K562 (cell line): ENCODE data around the gene FXYD1. TPM values are rescaled to one million over a fixed set of nuclear protein-coding genes. Genes with fewer than 3 reads are reported as not detected.

ENCODE experiments used
- BRD9 ChIP-seq: fragments of 450-650 bp; IDR thresholded peaks from 2 replicates; pipeline ENCODE4 v1.6.1; 2018; ENCODE audit warnings: low read depth; ENCODE audit not compliant: partially characterized antibody
- BRF1 ChIP-seq: IDR thresholded peaks from 3 replicates; pipeline ENCODE4 v1.6.1; 2011; ENCODE audit warnings: borderline replicate concordance, mild to moderate bottlenecking; ENCODE audit not compliant: insufficient read length; ENCODE audit errors: extremely low read depth
- C11orf30 ChIP-seq: fragments of 450-650 bp; IDR thresholded peaks from 2 replicates; pipeline ENCODE4 v1.6.1; 2016; ENCODE audit warnings: low read depth, mild to moderate bottlenecking
- CBX1 ChIP-seq: sonication (generic); IDR thresholded peaks from 2 replicates; pipeline ENCODE4 v1.6.1; 2016; ENCODE audit warnings: antibody characterized with exemption, low read depth, mild to moderate bottlenecking
- ETV5 ChIP-seq: sonication (generic); formaldehyde crosslinking; IDR thresholded peaks from 2 replicates; pipeline ENCODE4 v1.4.0; 2020; ENCODE audit warnings: low read depth, mild to moderate bottlenecking, missing genetic modification reagents
- HNRNPLL ChIP-seq: fragments of 200-400 bp; formaldehyde crosslinking; IDR thresholded peaks from 2 replicates; pipeline ENCODE4 v1.6.1; 2017; ENCODE audit warnings: low read length, low read depth, mild to moderate bottlenecking; ENCODE audit not compliant: poor library complexity, severe bottlenecking
- JUN ChIP-seq, 2 experiments: sonication (generic) in 1 of 2; formaldehyde crosslinking in 1 of 2; IDR thresholded peaks; 2 replicates each; pipeline versions ENCODE4 v1.6.1 to v1.8.0; 2012 to 2022; ENCODE audit warnings: borderline replicate concordance in 2 of 2, mild to moderate bottlenecking in 2 of 2, improper control_type of control experiment in 1 of 2, low read depth in 1 of 2, low read length in 1 of 2, missing genetic modification reagents in 1 of 2
- NBN ChIP-seq: fragments of 450-650 bp; IDR thresholded peaks from 2 replicates; pipeline ENCODE4 v1.6.1; 2016; ENCODE audit warnings: low read depth, mild to moderate bottlenecking
- NONO ChIP-seq, 2 experiments: fragments of 200-400 bp in 1 of 2; fragments of 450-650 bp in 1 of 2; formaldehyde crosslinking in 1 of 2; IDR thresholded peaks; 2 replicates each; pipeline ENCODE4 v1.6.1; 2017; ENCODE audit warnings: low read depth in 2 of 2, mild to moderate bottlenecking in 2 of 2, moderate library complexity in 2 of 2, low read length in 1 of 2
- POLR2AphosphoS5 ChIP-seq: IDR thresholded peaks from 2 replicates; pipeline ENCODE4 v1.6.1; 2011; ENCODE audit warnings: mild to moderate bottlenecking, low read depth, low read length, moderate library complexity; ENCODE audit not compliant: control insufficient read depth, insufficient read depth
- POU5F1 ChIP-seq: fragments of 150-350 bp; IDR thresholded peaks from 2 replicates; pipeline ENCODE4 v1.6.1; 2014; ENCODE audit warnings: borderline replicate concordance, low read length, low read depth, mild to moderate bottlenecking; ENCODE audit not compliant: partially characterized antibody
- RFX5 ChIP-seq: IDR thresholded peaks from 2 replicates; pipeline ENCODE4 v1.6.1; 2011; ENCODE audit warnings: low read depth, mild to moderate bottlenecking, improper control_type of control experiment, low read length
- SMARCA4 ChIP-seq: fragments of 450-650 bp; IDR thresholded peaks from 2 replicates; pipeline ENCODE4 v1.6.1; 2016
- SMC3 ChIP-seq: conservative IDR thresholded peaks from 2 replicates; pipeline ENCODE4 v1.6.1; 2011; ENCODE audit warnings: low read depth, low read length, improper control_type of control experiment; ENCODE audit not compliant: insufficient read depth
- ZBTB8A ChIP-seq: fragments of 450-650 bp; IDR thresholded peaks from 2 replicates; pipeline ENCODE4 v1.6.1; 2018; ENCODE audit warnings: mild to moderate bottlenecking, moderate library complexity; ENCODE audit not compliant: partially characterized antibody
- polyA plus RNA-seq, 8 experiments: library from polyadenylated mRNA; depleted of rRNA in 4 of 8; stranded (reverse) in 5 of 8; unstranded in 3 of 8; fragments of >200 nt; fragmentation: Nextera tagmentation in 2 of 8; fragmentation: Illumina TruSeq in 1 of 8; extraction: Ambion mirVana in 2 of 8; extraction: Trizol in 1 of 8; gene quantifications; 2 replicates each; pipeline versions ENCODE4 v1.2.1 to v1.2.3, GENCODE V29; 2011 to 2014; ENCODE audit warnings: inconsistent platforms in 1 of 8, missing spikeins in 1 of 8
- total RNA-seq, 7 experiments: library from RNA; depleted of rRNA in 6 of 7; stranded (reverse); fragments of >200 nt in 6 of 7; fragmentation: Illumina TruSeq in 2 of 7; extraction: Trizol in 2 of 7; gene quantifications; 2 replicates each; pipeline versions ENCODE4 v1.2.1 to v1.2.3, GENCODE V29; 2011 to 2021; ENCODE audit warnings: low replicate concordance in 1 of 7
- TF ChIP-seq, protein P1 (sequence below): fragments of 150-350 bp; conservative IDR thresholded peaks from 2 replicates; pipeline ENCODE4 v1.6.1; 2014; ENCODE audit warnings: low read length
- TF ChIP-seq, protein P2 (sequence below), 2 experiments: fragments of 150-350 bp in 1 of 2; IDR thresholded peaks; 2 replicates each; pipeline ENCODE4 v1.6.1; 2012 to 2016; ENCODE audit warnings: low read depth in 2 of 2, low read length in 2 of 2, mild to moderate bottlenecking in 1 of 2, moderate library complexity in 1 of 2
- TF ChIP-seq, protein P3 (sequence below), 2 experiments: fragments of 200-800 bp in 1 of 2; sonication (Bioruptor generic) in 1 of 2; sonication (generic) in 1 of 2; formaldehyde crosslinking in 1 of 2; IDR thresholded peaks in 1 of 2; conservative IDR thresholded peaks in 1 of 2; 2 replicates each; pipeline versions ENCODE4 v1.5.0 to v1.6.1; 2016 to 2020; ENCODE audit warnings: missing compliant biosample characterization in 1 of 2, missing genetic modification characterization in 1 of 2, missing genetic modification reagents in 1 of 2

Gene FXYD1
- total and polyA plus RNA-seq, 9 of the 15 experiments (the other 6 are each of a cell fraction or from before 2014, with no cell fraction given), result 0.40 to 3.2 (median 1.8) TPM; not detected in 3

DNA sequence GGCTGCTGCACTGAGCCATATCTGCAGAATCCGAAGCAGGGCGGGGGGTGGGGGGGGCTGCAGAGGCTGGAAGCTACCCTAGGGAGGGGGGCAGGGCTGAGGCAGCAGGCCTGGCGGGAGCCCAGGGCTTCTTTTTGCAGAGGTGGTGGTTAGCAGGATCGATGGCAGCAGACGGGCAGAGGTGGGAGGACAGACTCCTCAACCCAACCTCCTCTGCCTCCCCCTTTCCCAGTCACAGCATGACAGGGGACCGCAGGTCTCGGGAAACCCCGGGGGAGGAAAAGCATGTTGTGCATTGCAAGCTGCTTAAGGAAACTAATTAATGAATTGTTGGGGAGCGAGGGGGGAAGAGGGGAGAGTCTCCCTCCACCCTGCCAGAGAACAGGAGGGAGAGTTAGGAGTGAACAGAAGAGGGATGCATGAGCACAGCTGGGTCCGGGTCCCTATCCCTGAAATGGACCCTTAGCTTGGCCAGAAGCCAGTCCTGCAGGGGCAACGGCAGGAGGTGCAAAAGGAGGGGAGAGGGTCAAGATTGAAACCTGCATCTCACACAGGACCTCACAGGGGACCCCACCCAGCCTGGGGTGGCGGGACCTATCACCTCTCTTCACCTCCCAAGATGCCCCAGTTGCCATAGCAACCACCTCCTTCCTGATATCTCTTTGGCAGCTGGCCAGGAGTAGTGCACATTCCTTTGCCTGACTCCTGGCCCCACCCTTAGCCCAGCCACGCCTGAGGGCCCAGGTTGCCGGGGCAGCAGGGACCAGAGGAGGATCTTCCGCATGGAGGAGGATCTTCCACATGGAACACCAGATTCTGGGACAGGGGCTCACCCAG is 6.2 kb downstream of the FXYD1 start (continued):
- TF ChIP-seq POLR2AphosphoS5, result 0 out of 2 replicates have a peak, but pooled peaks have one; percentile 13
- TF ChIP-seq, protein P1, sequence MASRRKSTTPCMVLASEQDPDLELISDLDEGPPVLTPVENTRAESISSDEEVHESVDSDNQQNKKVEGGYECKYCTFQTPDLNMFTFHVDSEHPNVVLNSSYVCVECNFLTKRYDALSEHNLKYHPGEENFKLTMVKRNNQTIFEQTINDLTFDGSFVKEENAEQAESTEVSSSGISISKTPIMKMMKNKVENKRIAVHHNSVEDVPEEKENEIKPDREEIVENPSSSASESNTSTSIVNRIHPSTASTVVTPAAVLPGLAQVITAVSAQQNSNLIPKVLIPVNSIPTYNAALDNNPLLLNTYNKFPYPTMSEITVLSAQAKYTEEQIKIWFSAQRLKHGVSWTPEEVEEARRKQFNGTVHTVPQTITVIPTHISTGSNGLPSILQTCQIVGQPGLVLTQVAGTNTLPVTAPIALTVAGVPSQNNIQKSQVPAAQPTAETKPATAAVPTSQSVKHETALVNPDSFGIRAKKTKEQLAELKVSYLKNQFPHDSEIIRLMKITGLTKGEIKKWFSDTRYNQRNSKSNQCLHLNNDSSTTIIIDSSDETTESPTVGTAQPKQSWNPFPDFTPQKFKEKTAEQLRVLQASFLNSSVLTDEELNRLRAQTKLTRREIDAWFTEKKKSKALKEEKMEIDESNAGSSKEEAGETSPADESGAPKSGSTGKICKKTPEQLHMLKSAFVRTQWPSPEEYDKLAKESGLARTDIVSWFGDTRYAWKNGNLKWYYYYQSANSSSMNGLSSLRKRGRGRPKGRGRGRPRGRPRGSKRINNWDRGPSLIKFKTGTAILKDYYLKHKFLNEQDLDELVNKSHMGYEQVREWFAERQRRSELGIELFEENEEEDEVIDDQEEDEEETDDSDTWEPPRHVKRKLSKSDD, result no peak
- no peak for TF ChIP-seq SMC3
- no peak for TF ChIP-seq BRD9
- no peak for TF ChIP-seq NONO (IDR thresholded peaks at IDR 0.05; ENCODE audit: low read depth in 2 of 2, low read length in 1 of 2)
- TF ChIP-seq, protein P2, sequence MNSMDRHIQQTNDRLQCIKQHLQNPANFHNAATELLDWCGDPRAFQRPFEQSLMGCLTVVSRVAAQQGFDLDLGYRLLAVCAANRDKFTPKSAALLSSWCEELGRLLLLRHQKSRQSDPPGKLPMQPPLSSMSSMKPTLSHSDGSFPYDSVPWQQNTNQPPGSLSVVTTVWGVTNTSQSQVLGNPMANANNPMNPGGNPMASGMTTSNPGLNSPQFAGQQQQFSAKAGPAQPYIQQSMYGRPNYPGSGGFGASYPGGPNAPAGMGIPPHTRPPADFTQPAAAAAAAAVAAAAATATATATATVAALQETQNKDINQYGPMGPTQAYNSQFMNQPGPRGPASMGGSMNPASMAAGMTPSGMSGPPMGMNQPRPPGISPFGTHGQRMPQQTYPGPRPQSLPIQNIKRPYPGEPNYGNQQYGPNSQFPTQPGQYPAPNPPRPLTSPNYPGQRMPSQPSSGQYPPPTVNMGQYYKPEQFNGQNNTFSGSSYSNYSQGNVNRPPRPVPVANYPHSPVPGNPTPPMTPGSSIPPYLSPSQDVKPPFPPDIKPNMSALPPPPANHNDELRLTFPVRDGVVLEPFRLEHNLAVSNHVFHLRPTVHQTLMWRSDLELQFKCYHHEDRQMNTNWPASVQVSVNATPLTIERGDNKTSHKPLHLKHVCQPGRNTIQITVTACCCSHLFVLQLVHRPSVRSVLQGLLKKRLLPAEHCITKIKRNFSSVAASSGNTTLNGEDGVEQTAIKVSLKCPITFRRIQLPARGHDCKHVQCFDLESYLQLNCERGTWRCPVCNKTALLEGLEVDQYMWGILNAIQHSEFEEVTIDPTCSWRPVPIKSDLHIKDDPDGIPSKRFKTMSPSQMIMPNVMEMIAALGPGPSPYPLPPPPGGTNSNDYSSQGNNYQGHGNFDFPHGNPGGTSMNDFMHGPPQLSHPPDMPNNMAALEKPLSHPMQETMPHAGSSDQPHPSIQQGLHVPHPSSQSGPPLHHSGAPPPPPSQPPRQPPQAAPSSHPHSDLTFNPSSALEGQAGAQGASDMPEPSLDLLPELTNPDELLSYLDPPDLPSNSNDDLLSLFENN (IDR thresholded peaks at IDR 0.05; ENCODE audit: low read depth in 2 of 2, low read length in 2 of 2), result no peak
- no peak for TF ChIP-seq NBN
- TF ChIP-seq, protein P3, sequence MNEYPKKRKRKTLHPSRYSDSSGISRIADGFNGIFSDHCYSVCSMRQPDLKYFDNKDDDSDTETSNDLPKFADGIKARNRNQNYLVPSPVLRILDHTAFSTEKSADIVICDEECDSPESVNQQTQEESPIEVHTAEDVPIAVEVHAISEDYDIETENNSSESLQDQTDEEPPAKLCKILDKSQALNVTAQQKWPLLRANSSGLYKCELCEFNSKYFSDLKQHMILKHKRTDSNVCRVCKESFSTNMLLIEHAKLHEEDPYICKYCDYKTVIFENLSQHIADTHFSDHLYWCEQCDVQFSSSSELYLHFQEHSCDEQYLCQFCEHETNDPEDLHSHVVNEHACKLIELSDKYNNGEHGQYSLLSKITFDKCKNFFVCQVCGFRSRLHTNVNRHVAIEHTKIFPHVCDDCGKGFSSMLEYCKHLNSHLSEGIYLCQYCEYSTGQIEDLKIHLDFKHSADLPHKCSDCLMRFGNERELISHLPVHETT (CRISPR knock-in tag; conservative IDR thresholded peaks at IDR 0.05 in 1 of 2, IDR thresholded peaks at IDR 0.05 in 1 of 2), result no peak
- no peak for TF ChIP-seq C11orf30
- TF ChIP-seq RFX5, result peak; percentile 62; the same call in 1 of the 2 replicates
- no peak for TF ChIP-seq SMARCA4
- no peak for TF ChIP-seq ETV5
- no peak for TF ChIP-seq HNRNPLL
- TF ChIP-seq BRF1, result no peak
- no peak for TF ChIP-seq JUN (IDR thresholded peaks at IDR 0.05; ENCODE audit: borderline replicate concordance, low read depth, low read length)
- no peak for TF ChIP-seq JUN (CRISPR knock-in tag; IDR thresholded peaks at IDR 0.05; ENCODE audit: borderline replicate concordance)
- no peak for TF ChIP-seq POU5F1
- no peak for TF ChIP-seq CBX1
- TF ChIP-seq ZBTB8A, result no peak
